Ureter (tissue), 1 donor: ENCODE results near the gene CACNA2D1. TPM values are rescaled to one million over a fixed set of nuclear protein-coding genes. Genes with fewer than 3 reads are reported as not detected.

Source experiments
- DNase-seq: peaks from one replicate; pipeline ENCODE4 v3.0.0-alpha.2; 2020; ENCODE audit warnings: low spot score
- total RNA-seq: library from RNA; stranded (reverse); gene quantifications from one replicate; pipeline ENCODE4 v1.2.4, GENCODE V29; 2023
- donor health status: DM: yes; HTN: yes; CAD: no.

CACNA2D1 gene
- total RNA-seq, 1 donor from 2014 or later: 20.2 TPM

DNA sequence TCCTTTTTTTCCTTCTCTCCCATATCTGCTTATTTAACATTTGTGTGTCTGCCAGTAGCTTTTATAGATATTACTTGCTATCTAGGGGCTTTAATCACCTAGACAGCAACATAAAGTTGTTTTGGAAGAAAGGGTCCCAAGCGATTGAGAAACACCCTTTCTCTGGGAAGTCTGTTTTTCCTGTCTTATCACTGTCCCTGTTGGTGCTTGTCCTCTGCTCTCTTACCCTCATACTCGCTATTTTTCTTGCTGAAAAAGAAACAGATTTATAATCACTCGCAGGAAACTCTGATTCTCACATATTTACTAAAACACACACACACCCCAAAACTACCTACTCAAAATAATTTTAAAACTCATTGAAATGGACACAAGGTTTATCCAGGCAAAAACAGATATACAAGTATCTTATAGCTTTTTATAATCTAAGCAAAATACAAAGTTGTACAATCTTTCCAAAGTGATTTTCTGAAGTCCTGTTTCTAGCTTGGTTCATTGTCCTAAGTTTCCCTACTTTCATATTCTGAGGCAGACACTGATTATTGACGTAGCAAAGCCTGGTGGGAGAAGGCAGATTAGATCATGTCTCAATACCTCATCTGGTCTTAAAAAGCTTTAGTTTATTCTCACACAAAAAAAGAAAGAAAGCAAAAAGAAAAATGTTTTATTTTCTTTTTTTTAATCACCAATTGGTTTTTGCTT, 157.3 kb downstream of the CACNA2D1 start:
- DNase-seq: no peak

DNA sequence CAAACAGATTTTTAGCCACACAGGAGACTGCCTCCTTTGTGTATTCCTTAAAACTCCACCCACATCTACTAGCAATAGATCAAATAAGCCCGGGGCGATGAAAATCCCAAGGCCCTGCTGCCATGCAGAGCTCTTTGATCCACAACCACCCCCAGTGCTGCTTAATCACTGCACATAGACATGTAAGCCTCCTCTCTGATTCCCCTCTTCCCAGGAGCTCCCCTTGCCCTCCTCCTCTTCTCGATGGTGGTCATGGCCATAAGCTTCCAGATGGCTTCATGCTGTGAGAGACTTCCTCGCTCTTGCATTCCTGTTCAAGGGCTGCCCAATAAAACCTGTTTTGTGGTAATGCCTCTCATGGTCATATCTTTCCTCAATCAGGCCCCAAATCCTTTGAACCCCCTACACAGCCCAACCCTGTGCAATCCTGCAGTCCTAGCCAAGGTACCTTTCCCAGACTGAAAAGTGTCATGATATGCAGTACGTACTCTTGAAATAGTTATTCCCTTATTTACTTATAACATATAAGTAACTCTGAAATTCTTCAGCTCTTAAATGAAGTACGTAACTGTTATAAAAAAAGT, 158.5 kb downstream of the CACNA2D1 start:
- no peak for DNase-seq

DNA sequence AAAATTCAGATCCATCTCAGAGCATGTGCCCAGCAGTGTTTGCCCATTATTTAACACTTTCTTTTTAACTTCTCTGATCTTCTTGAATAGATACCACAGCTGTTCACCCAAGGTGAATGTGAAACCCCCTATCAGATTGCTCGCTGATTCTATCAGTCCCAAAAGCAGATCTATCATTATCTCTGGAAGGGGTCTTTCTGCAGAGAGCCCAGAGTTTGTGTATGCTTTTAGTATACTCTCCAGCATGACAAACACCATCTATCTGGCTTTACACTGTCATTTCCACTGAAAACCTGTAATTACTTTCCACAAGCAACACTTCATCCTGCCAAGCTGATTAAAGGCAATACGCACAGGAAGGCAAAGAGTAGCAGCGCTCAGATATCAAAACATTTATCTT, 168.2 kb downstream of the CACNA2D1 start:
- no peak for DNase-seq

DNA sequence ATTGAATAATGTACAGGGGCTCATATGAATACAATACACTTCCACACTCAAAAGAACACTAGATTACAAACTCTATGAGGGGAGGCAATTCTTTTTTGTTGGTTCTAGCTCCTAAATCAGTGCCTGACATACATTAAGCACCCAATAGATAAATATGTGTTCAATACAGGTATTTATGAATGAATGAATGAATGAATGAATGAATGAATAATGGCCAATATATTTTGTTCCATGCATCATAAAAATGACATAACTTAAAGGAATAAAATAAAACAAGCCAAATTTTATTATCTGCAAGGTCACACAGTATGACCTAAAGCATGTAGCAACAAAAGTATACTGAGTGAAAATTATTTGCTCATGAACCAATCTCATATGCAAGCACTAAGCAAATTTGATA, 168.9 kb downstream of the CACNA2D1 start:
- DNase-seq: no peak

DNA sequence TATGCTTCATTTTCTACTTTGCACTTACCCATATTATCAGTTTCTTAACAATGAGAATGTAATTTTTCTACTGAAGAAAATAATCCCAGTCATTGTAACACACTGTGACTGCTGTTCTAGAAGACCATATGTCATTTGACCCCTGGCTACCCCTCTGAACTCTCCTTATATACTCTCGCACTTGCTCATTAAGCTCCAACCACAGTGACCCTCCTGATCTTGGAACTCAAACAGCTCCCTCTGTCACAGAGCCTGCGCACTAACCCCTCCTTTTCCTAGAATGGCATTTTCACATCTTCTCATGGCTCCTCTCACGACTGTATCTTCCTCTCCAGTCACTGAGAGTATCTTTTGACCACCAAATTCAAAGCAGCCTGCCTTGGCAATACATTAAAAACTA, 169.7 kb downstream of the CACNA2D1 start:
- no peak for DNase-seq

DNA sequence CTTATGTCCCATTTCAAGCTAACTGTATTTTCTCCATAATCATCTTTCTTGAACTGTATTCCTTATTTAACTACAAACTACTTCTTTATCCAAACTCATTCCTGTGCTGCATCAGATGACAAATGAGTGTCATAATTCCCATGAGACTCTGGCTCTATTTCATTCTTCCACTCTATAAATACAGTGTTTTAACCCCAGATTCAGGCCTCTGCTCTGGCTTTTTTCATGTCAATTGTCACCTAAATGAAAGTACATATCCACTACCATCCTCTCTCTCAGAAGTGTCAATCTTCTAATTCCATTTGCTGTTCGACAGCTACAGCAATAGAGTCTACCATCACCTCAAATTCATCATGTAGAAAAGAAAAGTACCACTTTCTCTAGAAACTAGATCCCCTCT, 172.7 kb downstream of the CACNA2D1 start:
- DNase-seq: no peak

DNA sequence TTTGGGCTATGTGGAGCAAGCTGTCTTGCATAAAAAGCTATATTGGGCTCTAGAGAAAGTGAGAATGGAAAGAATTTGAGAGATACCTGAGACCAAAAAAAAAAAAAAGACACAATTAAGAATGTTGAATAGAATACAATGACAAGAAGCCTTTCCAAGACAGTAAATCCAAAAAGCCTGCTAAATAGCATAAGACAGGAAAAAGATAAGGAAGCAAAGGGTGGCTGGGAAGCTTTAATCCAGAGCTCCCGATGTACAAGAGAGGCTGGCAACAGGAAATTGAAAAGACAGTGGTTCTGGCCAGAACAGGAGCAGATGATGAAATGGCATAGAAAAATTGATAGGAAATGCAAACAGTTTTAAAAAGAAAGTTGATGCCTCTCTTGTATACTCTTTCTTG, 174.9 kb downstream of the CACNA2D1 start:
- DNase-seq: no peak

DNA sequence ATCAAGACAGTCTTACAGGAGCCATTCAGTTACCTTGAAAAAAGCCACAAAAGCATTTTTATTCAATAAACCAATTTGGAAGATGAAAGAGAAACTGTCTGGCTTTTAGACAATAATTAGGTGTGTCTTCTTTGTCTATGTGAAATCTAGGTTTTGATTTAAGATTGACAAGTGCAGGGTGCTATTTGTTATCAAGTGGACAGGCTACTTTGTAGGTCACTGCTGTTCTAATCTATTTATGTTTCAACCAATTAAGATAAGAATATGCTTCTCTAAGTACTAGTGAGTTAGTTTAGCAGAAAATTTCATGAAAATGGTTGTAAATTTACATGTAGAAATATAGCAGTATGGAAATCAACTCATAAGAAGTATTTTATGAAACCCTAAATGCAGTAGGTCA, 177.5 kb downstream of the CACNA2D1 start:
- DNase-seq: no peak

DNA sequence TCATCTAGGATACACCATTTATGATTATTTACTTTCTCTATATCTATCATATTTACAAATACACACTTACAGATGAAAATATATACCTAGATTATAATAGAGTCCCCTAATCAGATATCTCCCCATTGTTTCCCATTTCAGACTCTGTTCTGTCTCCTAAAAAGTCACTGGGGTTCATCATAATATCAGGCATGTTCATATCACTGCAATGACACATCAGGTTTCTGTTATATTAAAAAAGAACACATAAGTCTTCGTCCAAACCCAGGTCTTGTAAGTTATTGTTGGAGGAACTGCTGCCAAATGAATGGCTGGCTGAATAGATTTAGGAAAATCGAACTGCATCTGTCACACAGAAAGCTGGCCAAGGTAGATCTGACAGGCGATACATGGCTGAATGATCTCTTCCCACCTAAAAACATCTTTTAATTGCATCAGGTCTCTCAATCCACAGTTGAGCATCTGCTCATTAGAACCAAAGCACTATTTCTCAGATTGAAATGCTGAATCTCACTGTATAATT, 178.7 kb downstream of the CACNA2D1 start:
- no peak for DNase-seq

DNA sequence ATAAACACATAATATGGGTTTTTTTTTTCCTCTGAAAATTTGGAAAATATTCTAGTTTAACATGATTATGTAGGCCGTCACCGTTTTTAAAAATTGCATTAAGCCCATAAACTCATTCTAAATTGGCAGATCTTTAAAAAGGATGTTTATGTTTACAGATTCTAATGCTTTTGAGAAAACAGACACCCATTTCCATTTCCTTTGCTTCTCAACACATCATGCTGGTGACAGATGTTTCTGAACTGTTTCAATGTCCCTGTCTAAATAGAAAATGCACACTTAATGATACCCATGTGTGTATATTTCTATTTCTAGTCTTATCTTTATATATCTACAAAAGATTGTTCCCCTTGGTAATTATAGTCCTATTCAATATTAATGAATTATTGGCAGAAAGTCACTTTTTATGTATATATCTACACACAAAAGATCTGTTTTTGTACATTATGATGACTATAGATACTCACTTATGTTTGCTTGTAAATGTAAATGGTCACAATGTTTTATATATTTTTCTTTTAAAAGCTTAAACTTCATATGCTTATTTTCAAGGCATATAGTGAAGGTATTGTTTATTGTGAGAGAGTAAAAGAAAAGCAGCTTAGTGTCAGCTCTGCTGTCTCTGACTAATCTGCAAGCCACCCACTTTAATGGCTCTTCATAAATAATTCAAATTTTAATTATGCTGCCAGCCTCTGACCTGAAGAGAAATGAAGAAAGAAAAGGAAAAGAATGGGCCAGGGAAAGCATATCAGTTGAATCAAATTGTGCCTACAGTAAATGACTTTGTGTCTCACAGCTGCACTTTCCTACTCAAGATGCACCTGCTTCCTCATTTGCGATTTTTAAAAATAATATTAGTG, 179.4 kb downstream of the CACNA2D1 start:
- DNase-seq: no peak

DNA sequence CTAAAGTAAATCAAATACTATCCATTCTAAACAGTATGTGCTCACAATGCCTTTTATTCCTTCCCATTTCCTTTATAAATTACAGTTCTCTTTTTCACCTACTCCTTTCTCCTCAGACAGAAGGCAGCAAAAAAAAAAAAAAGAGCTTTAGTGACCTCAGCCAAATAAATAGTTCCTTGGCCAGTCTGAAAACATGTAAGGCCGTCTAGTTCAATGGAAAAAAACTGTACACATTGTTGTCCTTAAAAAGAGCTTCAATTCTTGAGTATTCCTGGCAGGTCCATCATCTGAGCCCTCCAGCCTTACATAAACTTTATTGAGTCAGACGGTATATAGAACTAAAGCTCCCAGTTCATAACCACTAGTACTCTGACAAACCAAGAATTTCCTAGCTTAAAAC, 185.4 kb downstream of the CACNA2D1 start:
- no peak for DNase-seq

DNA sequence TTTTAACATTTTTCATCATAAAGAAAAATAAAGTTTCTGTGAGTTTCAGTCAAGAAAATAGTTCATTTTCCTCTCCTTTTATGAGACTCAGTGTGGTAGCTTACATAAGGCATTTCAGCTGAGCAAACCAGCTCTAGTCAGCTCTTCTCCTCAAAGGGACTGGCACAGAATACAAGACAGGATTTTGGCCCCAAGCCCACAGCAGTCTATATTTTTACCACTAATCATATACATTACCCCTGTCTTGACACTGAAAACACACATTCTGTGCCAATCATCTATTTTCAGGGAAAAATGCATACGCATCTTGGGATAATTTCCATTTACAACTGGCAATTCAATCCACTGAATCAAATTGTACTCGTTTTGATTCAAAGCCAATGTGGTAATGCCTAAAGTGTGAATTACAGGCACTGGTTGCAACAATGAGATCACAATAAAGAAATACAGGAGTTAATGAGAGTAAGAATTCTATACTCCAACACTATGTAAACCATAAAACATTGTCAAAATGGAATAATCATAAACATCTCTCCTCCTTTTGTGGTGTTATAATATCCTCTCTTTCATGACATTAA, 186.4 kb downstream of the CACNA2D1 start:
- DNase-seq: no peak

DNA sequence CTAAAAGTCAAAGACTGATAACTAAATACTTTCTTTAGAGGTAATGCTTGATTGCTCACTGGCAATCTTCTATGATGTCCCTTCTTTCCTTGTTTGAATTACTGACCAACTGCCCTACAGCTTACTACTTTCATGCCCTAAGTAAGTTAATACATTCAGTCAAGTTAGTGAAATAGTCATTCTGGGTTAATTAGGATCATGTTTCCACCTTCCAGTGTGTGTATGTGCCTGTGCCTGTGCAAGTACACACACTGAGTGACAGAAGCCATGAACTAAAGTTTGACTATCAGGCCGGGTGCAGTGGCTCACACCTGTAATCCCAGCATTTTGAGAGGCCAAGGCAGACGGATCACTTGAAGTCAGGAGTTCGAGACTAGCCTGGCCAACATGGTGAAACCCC, 187.9 kb downstream of the CACNA2D1 start:
- DNase-seq: no peak

DNA sequence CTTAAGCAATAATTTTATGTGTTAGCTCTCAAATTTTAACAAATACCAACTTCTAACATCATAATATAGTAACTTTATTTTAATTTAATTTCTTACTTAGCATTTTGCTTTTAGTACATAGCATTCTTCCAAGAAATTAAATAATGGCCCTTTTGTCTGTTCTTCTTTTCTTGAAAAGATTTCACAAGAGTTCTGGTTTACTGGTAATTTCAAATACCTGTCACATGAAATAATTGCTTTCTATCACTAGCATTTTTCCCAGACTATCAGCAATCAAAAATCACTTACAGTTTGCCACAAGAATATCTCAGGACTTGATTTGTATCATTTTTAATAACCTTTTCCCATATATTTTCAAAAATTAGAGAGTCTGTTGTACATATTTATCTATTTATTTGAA, 193.0 kb downstream of the CACNA2D1 start:
- no peak for DNase-seq

DNA sequence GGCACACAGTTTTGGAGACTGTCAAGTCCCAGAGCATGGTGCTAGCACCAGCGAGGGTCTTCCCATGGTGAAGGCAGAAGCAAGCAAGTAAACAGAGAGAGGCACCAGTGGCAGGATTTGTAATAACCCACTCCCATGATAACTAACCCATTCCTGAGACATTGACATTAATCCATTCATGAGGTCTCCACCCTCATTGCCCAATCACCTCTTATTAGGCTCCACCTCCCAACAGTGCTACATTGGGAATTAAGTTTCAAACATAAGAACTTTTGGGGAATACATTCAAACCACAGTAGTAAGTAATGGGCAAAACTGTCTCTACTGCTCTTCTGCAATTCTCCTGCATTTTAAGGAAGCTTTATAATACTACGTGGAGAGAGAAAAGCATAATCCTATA, 193.6 kb downstream of the CACNA2D1 start:
- no peak for DNase-seq

DNA sequence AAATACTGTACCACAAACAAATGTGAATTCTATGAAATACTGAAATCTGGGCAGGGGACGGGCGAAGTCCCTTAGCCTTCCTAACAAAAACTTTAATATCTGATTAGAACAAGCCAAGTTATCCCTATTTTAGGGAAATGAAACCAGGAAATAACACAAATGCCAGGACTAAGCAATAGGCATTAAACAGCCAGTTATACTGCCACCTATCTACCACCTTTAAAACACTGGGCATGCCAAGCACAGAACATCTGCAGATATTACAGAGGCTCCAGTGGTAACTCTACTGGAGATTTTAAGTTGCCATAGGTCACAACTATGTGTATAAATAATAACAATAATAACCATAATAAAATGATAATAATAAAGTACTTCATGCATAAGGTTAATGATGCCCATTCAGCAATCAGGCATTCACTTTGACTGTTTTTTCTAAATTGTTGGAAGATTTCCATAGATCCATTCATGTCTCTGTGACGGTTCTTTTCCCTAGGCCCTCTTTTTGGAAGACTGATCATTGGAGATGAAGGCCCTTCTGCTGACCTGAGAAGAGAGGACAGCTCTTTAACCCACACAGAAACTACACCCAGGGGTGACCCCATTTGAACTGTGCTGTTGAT, 195.7 kb downstream of the CACNA2D1 start:
- no peak for DNase-seq

DNA sequence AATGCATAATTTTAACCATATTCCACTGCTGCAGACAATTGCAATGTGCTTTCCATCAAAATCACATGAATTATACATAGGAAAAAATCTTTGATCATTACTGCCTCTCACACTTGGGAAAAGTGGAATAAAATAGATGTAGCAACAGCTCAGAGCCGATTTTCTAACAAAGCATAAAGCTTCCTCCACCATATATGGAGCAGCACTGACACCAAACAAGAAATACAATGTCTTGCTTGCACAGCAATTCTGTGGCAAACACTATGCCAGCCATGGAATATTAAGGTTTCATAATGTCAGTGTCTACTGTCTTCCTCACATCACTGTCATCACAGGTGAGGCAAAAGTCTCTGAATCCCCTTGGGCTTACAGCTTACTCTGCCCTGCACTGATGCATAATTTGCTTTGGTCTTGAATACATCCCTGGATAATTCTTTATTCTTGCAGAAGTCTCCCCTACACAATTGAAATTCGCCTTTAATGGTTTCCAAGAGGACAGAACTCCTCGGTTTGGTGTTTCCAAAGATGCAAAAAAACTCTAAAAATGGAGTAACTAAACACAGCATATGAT, 198.5 kb downstream of the CACNA2D1 start:
- DNase-seq: no peak

DNA sequence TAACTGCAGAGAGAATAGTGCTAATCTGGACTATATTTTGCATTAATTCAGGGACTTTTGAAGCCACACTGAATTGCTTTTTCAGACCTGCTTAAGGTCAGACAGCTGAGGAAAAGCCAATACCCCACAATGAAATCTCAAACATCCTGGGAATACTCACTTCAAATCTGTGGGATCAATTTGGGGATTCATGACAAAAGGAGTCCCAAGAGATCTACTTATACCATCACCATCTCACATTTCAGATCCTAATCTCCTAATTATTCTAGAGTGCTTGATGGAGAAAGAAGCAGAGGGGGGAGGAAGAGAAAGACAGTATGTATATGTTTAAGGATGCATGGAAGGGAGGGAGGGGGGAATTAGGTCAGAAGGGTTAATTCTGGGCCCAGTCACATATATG, 202.2 kb downstream of the CACNA2D1 start:
- no peak for DNase-seq

DNA sequence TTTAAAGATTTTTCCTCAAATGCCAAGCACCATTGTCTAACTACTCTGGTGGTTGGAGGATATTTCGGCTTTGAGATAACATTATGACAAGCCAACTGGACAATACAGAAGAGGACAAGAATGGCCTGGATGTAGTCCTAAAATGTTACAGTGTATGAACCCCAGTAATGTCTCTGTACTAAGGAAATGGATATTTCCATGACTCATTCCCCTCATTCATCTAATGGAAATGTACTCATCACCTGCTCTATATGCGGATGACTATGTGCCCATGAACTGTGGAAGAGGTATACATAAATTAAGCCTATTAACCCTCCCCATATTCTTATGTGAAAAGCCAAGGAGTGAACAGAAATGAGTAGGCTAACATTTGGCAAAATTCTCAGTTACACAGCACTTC, 207.9 kb downstream of the CACNA2D1 start:
- DNase-seq: no peak

DNA sequence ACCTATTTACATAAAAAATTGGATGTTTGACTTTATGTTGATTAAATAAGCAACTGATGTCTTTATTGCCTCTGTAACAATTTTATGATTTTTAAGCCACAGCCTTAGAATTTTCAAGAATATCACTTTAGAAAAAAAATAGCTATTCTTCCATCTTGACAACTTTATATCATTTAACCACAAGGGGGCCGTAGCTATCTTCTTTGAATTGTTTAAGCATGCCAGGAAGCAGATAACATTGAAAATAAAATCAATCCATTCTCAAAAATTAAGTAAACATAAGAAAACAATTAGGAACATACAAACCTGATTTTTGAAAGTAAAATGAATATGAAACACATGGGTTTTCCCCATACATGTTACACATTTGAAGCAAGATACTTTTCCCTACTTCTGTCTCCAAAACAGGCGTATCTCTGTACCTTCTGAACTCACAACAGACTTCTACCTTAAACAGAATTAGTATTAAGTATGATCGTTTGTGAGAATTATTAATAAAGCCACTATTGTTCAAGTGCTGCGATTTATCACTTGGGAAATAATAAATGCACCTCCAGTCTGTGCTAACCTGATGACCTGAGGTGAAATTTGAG, 209.0 kb downstream of the CACNA2D1 start:
- DNase-seq: no peak
